ENCODE results near the gene RMDN3.

RMDN3 gene

DNA sequence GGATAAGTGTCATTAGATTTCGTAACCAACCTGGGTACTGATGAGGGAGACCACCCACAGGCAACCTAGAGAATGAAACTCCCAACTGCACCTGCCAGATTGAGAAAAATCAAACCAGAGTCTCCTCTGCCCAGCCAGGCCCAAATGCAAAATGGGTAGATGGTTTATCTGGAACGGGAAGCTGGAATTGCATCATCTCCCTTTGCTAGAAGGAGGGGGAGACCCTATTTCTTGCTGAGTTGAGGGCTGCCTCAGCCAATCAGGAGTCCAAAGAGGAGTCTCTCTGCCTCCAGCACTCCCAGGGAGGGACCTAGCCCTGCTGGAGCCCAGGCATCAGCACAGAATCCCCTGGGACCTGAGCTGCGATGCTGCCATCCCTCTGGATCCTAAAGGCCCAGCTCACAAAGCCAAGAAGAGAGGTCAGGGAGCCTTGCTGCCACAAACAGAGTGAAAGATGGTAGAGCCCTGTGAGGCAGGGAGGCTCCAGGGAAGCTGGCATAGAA is 8.1 kb downstream of the RMDN3 start:
- DNase-seq, result peak; percentile 18

- DNase-seq, result no peak
Observed at GRCh38 chr15:40744815-40745152, 10.3 kb downstream of the RMDN3 start.

- DNase-seq, result no peak
Observed at GRCh38 chr15:40743921-40744814, 10.9 kb downstream of the RMDN3 start.

- DNase-seq, result no peak
Observed at GRCh38 chr15:40743485-40743901, 11.6 kb downstream of the RMDN3 start.

- DNase-seq, result no peak
Observed at GRCh38 chr15:40739854-40740253, 15.2 kb downstream of the RMDN3 start.

DNA sequence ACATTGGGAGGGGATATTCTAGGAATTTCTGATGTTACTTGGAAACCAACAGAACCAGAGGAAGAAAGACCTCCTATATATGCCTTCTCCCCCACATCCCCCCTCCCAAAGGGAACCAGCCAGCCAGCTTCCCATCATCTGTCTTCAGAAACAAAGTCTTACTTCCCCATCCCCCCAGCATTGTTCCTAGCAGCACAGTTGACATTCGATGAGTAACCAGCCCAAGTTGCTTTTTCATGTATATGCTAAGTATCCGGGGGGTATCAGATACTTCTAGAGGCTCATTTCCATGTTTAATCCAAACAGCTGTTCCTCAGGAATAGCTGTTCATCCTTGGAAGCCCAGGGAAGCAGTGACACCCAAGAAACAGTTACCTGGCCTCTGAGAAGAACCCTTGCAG is 16.0 kb downstream of the RMDN3 start:
- DNase-seq, result no peak

DNA sequence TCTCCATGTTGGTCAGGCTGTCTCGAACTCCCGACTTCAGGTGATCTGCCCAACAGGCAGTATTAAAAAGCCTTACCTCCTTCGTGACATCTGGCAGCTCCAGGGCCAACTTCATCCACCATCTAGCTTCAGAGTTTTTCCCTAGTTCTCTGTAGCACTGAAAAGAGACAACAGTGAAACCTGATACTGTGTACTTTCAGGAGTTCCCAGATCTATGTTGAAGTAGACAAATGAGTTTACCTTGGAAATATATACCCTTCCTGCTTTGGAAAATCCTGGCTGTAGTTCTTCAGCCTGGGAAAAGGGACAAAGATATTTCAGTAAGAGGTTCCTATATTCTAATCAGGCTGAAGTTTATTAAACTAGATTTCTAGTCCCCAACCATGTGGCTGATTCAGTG is 18.0 kb downstream of the RMDN3 start:
- no peak for DNase-seq

DNA sequence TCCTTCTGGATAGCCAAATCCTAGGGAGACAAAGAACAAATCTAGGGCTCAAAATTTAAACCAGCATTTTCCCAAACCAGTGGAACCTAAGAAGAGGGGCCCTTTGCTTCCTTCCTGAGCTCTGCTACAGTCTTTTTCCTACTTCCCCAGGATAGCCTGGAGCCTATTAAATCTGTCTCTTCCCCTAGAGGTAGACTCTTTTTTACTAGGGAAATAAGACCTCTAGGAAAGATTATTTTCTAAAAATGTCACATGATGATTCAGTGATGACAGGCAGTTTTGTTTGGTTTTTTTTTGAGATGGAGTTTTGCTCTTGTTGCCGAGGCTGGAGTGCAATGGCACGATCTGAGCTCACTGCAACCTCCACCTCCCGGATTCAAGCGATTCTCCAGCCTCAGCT is 18.5 kb downstream of the RMDN3 start:
- no peak for DNase-seq

- no peak for DNase-seq
Observed at GRCh38 chr15:40731034-40731433, 24.0 kb downstream of the RMDN3 start.

GRCh38 chr15:40723919-40724318 is 31.1 kb downstream of the RMDN3 start:
- DNase-seq, result no peak

GRCh38 chr15:40722934-40723333 is 32.1 kb downstream of the RMDN3 start:
- DNase-seq, result no peak

DNA sequence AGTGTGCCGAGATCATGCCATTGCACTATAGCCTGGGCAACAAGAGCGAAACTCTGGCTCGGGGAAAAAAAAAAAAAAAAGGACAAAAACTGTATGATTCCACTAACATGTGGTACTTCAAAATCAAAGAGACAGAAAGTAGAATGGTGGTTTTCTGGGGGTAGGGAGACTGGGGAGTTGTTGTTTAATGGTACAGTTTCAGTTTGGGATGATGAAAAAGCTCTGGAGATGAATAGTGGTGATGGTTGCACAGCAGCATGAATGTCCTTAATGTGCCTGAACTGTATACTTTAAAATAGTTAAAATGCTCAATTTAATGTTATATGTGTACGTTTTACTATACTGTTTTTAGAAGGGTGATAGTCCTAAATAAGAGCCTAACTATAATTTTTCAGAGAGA is 32.7 kb downstream of the RMDN3 start:
- DNase-seq, result no peak

DNA sequence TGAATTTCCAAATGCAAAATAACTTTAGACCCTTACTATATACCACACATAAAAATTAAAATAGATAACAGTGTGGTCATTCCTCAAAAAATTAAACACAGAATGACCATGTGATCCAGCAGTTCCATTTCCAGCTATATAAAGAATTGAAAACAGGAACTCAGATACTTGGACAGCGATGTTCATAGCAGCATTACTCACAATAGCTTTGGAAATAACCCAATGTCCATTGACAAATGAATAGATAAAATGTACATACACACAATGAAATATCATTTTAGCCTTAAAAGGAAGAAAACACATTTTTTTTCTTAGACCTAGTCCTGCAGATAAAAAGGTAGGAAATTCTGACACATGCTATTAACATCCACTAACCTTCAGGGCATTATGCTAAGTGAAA is 33.4 kb downstream of the RMDN3 start:
- DNase-seq, result no peak

DNA sequence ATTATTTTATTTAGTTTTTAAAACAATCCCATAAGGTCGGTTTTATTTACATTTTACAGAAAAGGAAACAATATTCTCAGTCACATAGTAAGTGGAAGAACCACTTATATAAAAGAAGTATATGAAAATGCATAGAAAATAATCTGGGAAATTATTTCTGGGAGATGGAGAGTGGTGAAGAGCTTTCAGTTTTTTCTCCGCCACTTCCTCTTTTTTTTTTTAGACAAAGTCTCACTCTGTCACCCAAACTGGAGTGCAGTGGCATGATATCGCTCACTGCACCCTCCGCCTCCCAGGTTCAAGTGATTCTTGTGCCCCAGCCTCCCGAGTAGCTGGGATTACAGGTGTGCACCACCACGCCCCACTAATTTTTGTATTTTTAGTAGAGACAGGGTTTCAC is 38.9 kb downstream of the RMDN3 start:
- DNase-seq, result no peak

GRCh38 chr15:40714144-40714543 is 40.9 kb downstream of the RMDN3 start:
- DNase-seq, result no peak

DNA sequence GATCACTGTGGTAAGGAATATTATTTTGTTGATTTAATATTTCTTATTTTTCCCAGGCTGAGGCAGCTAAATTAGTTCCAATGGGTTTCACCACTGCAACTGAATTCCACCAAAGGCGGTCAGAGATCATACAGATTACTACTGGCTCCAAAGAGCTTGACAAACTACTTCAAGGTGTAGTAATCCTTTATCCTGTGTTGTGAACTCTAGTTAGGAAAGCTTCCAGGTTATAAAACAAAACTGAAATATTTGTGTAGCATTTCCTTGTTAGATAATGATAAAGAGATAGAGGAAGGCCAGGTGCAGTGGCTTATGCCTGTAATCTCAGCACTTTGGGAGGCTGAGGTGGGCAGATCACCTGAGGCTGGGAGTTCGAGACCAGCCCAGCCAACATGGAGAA is 48.9 kb downstream of the RMDN3 start:
- no peak for DNase-seq

- peak; percentile 2 for DNase-seq
Observed at GRCh38 chr15:40702077-40702476, 53.0 kb downstream of the RMDN3 start.

- no peak for DNase-seq
Observed at GRCh38 chr15:40697916-40698315, 57.1 kb downstream of the RMDN3 start.

- no peak for DNase-seq
Observed at GRCh38 chr15:40696228-40696627, 58.8 kb downstream of the RMDN3 start.

DNA sequence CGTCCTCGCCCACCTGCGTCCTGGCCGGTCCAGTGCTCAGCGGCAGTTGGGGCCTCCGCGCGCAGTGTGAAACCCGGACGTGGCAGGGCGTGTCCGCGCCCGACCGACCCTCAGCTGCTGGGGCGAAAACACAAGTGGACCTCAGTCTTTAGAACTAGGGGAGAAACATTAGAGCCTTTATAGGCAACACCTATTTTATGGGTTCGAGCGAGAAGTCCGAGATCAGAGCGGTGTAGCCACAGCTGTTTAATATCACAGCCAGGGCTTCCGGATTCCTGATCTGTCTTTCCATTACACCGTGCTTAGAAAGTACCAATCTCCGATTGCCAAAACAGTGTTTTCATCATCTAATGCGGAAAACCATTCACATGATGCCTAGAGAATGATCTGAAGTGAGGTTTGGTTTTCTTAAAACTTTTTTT is 59.6 kb downstream of the RMDN3 start:
- DNase-seq, result no peak

DNA sequence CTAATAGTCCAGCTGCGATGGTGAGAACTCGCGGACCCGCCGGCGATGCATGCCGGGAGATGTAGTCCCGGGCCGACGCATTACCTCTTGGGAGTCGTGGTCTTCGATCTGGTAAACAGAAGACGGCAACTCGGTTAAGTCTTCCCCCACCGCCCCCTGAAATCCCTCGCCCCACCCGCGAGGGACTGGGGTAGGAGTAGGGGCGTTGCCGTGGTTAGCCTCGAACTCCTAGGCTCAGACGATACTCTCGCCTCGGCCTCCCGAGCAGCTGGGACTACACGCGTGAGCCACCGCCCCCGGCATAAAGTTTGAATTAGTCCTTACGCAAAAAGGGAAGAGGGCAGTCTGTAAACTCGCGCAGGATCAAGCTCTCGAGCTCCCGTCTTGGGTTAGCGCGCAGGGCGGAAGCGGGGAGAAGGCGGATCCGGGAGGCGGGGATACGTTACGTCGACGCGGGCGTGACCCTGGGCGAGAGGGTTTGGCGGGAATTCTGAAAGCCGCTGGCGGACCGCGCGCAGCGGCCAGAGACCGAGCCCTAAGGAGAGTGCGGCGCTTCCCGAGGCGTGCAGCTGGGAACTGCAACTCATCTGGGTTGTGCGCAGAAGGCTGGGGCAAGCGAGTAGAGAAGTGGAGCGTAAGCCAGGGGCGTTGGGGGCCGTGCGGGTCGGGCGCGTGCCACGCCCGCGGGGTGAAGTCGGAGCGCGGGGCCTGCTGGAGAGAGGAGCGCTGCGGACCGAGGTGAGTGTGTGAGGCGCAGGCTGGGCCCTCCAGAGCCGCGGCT is 60.2 kb downstream of the RMDN3 start, which contains the start of gene RAD51:
Gene RAD51, plus strand, starts transcription at position 487 of the 781 bp plus-strand sequence. CDS start 3,585 bp downstream, outside the sequence.
- peak; percentile 89 for DNase-seq

- DNase-seq, result no peak
Observed at GRCh38 chr15:40693904-40694687, 61.0 kb downstream of the RMDN3 start.

- DNase-seq, result no peak
Observed at GRCh38 chr15:40691737-40692136, 63.3 kb downstream of the RMDN3 start.

Data from NCI-H1436 (cell line).